Measurements from ENCODE around the gene AMFR. TPM values are rescaled to one million over a fixed set of nuclear protein-coding genes. Genes with fewer than 3 reads are reported as not detected.
A peak's percentile ranks its signal among the peaks of the same experiment; 100 is the strongest.

AMFR gene
- total RNA-seq (2021; ENCODE audit: unreplicated experiment) (66.3 TPM), Bru-seq, nascent RNA (percentile 82 among the genes with signal in this experiment), BruChase-seq, experiment 1, labeled RNA remaining after a 6-hour chase (percentile 87 among the genes with signal in this experiment), BruChase-seq, experiment 2, labeled RNA remaining after a 2-hour chase (percentile 76 among the genes with signal in this experiment)
- 86.3 and 89.3 TPM in 2 replicates for polyA plus RNA-seq (2012)
- long read RNA-seq, transcript AMFR-208 (1 exons, 1,844 nt): minor isoform, 6 of 143 reads
- long read RNA-seq, transcript AMFR-201 (14 exons, 3,600 nt): major isoform, 105 of 143 reads
- long read RNA-seq, partial matches to known transcripts: 5 of 143 reads
- long read RNA-seq, other reads (novel, unspliced or antisense): 24 of 143 reads

DNA sequence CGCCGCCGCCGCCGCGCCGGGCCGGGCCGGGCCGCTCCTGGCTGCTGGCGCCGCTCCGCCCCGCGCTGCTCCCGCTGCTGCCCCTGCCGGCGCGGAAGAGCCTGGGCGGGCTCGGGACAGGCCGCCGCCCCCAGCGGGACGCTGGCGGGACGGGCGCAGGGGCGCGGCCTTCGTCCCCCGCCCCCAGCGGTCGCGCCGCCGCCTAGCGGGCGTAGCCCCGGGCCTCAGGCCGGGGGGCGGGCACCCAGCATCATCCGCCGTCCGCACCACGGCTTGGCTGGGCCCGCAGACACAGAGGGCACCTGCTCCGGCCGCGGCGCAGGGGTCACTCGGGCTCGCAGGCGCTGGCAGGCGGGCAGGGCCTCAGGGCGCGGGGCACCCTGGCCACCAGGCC, at the start of gene AMFR:
AMFR (minus strand) TSS at position 107 of the 394 bp plus-strand sequence. CDS start 218 bp downstream, outside the sequence.
- H3K9me3 ChIP-seq (ENCODE audit: control insufficient read depth in 1 of 2, insufficient read depth in 1 of 2, low read depth in 1 of 2, low read length in 2 of 2): no peaks in the 10 kb centered on the region
- no peaks in the 10 kb centered on the region for H3K9me2 ChIP-seq (ENCODE audit: insufficient read depth)
- ChIA-PET POLR2A (no interaction called here), CTCF (no interaction called here), RAD21 (ENCODE audit: low non-redundant PET in 1 of 2, low total read pairs in 2 of 2, uncharacterized antibody in 2 of 2, unreplicated experiment in 2 of 2) (no interaction called here)
- DNase-seq (ENCODE audit: low read depth, low spot score): peak; percentile 54
- no peaks in the 10 kb centered on the region for H3K27me3 ChIP-seq (ENCODE audit: insufficient read depth, low read length)
- peaks cover 4% of the 10 kb centered on the region; the same call in 1 of the 2 replicates for H4K20me1 ChIP-seq (ENCODE audit: insufficient read depth)
- ATAC-seq: peak; percentile 96
- no peak within 1 kb of the TSS for H2AFZ ChIP-seq (ENCODE audit: low read depth, low read length, poor library complexity, severe bottlenecking)
- H3K4me2 ChIP-seq (ENCODE audit: low read length): peak within 1 kb of the TSS; percentile 86
- H3K4me3 ChIP-seq (replicated peaks in 1 of 2; ENCODE audit: low read depth in 1 of 2, low read length in 2 of 2): peak within 1 kb of the TSS; percentile 69 to 71
- peaks cover 42% of the 10 kb centered on the region for H3K79me2 ChIP-seq (ENCODE audit: insufficient read depth, low read length)
- peaks cover 8 to 47% of the 10 kb centered on the region in 2 experiments; a peak in 3 of 4 replicates for H3K4me1 ChIP-seq (ENCODE audit: control insufficient read depth in 1 of 2, insufficient read depth in 2 of 2, low read length in 2 of 2)
- peak within 1 kb of the TSS; percentile 73; the same call in 1 of the 2 replicates for H3K27ac ChIP-seq (ENCODE audit: low read depth, low read length)
- no peak for TF ChIP-seq YY1 (IDR thresholded peaks at IDR 0.05; ENCODE audit: extremely low read depth, insufficient replicate concordance, low read depth, low read length)
- no peak for TF ChIP-seq EGR1 (IDR thresholded peaks at IDR 0.05; ENCODE audit: low read depth)
- TF ChIP-seq ZFX (IDR thresholded peaks at IDR 0.05): peak; percentile 79
- no peak for TF ChIP-seq SRF (IDR thresholded peaks at IDR 0.05; ENCODE audit: low read depth)
- TF ChIP-seq, protein P1, sequence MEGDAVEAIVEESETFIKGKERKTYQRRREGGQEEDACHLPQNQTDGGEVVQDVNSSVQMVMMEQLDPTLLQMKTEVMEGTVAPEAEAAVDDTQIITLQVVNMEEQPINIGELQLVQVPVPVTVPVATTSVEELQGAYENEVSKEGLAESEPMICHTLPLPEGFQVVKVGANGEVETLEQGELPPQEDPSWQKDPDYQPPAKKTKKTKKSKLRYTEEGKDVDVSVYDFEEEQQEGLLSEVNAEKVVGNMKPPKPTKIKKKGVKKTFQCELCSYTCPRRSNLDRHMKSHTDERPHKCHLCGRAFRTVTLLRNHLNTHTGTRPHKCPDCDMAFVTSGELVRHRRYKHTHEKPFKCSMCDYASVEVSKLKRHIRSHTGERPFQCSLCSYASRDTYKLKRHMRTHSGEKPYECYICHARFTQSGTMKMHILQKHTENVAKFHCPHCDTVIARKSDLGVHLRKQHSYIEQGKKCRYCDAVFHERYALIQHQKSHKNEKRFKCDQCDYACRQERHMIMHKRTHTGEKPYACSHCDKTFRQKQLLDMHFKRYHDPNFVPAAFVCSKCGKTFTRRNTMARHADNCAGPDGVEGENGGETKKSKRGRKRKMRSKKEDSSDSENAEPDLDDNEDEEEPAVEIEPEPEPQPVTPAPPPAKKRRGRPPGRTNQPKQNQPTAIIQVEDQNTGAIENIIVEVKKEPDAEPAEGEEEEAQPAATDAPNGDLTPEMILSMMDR (IDR thresholded peaks at IDR 0.05 in 2 of 3, conservative IDR thresholded peaks at IDR 0.05 in 1 of 3; ENCODE audit: borderline replicate concordance in 1 of 3, insufficient read depth in 1 of 3, low read depth in 2 of 3, low read length in 2 of 3): peak in 1 of 3 experiments; percentile 33; a peak in 2 of 6 replicates
- no peak for TF ChIP-seq EZH2phosphoT487 (IDR thresholded peaks at IDR 0.05; ENCODE audit: borderline replicate concordance)
- no peak for TF ChIP-seq EZH2 (IDR thresholded peaks at IDR 0.05)
- no peak for TF ChIP-seq JUND (IDR thresholded peaks at IDR 0.05)
- TF ChIP-seq POLR2AphosphoS5 (IDR thresholded peaks at IDR 0.05; ENCODE audit: low read depth, low read length): peak; percentile 58
- TF ChIP-seq CBX3 (IDR thresholded peaks at IDR 0.05; ENCODE audit: low read depth): no peak
- TF ChIP-seq, protein P2, sequence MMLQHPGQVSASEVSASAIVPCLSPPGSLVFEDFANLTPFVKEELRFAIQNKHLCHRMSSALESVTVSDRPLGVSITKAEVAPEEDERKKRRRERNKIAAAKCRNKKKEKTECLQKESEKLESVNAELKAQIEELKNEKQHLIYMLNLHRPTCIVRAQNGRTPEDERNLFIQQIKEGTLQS (IDR thresholded peaks at IDR 0.05): no peak
- no peak for TF ChIP-seq SIN3A (IDR thresholded peaks at IDR 0.05; ENCODE audit: low read depth)
- TF ChIP-seq CEBPB (IDR thresholded peaks at IDR 0.05; ENCODE audit: low read depth): no peak
- no peak for TF ChIP-seq SP1 (IDR thresholded peaks at IDR 0.05; ENCODE audit: low read depth)
- TF ChIP-seq, protein P3, sequence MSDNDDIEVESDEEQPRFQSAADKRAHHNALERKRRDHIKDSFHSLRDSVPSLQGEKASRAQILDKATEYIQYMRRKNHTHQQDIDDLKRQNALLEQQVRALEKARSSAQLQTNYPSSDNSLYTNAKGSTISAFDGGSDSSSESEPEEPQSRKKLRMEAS (IDR thresholded peaks at IDR 0.05): no peak
- TF ChIP-seq ELF1 (IDR thresholded peaks at IDR 0.05; ENCODE audit: borderline replicate concordance, low read depth): no peak
- no peaks in the 10 kb centered on the region for H3K36me3 ChIP-seq (ENCODE audit: control insufficient read depth in 1 of 2, insufficient read depth in 2 of 2, low read length in 2 of 2)
- intact Hi-C loops (cut with micrococcal nuclease): no loop called here
- BruUV-seq (replicated peaks): no TSS peak
- peak within 1 kb of the TSS; percentile 81 for H3K9ac ChIP-seq (ENCODE audit: low read length)

All from HCT116 (cell line).